Progenitor cell of endocrine pancreas (in vitro differentiated cells): Measurements from ENCODE around the gene DRD4. TPM values are rescaled to one million over a fixed set of nuclear protein-coding genes. Genes with fewer than 3 reads are reported as not detected.

Source experiments
- DNase-seq: peaks from one replicate; pipeline ENCODE4 v3.0.0; 2021; ENCODE audit warnings: low spot score; ENCODE audit not compliant: unreplicated experiment
- H3K27ac Mint-ChIP-seq: 2 replicates; pipeline ENCODE4 v1.8.0; 2021; ENCODE audit warnings: mild to moderate bottlenecking, moderate library complexity, mixed read lengths
- H3K27me3 Mint-ChIP-seq: 2 replicates; pipeline ENCODE4 v1.8.0; 2021; ENCODE audit warnings: mixed read lengths
- H3K36me3 Mint-ChIP-seq: 2 replicates; pipeline ENCODE4 v1.8.0; 2022; ENCODE audit warnings: mixed read lengths; ENCODE audit not compliant: insufficient read depth
- H3K4me1 Mint-ChIP-seq: 2 replicates; pipeline ENCODE4 v1.8.0; 2021; ENCODE audit warnings: low read depth, mixed read lengths
- H3K4me3 Mint-ChIP-seq: 2 replicates; pipeline ENCODE4 v1.8.0; 2021; ENCODE audit warnings: low read depth, mild to moderate bottlenecking, moderate library complexity, mixed read lengths
- H3K9me3 Mint-ChIP-seq: 2 replicates; pipeline ENCODE4 v1.8.0; 2021; ENCODE audit warnings: low read depth, mixed read lengths
- CTCF ChIP-seq: fragments of 200-600 bp; sonication (generic); IDR thresholded peaks from one replicate; pipeline ENCODE4 v1.5.0; 2021; ENCODE audit warnings: antibody characterized with exemption, mild to moderate bottlenecking; ENCODE audit not compliant: unreplicated experiment
- total RNA-seq: library from RNA; stranded (reverse); gene quantifications from 2 replicates; pipeline ENCODE4 v1.2.1, GENCODE V29; 2021

DRD4 gene
- total RNA-seq, 1 donor from 2014 or later: 2.7 TPM

GRCh38 chr11:659532-660085, 22.5 kb downstream of the DRD4 start:
- no peak for TF ChIP-seq CTCF
- Mint-ChIP-seq H3K36me3 (peaks cover 3% of the 10 kb centered on the region), H3K4me1 (peaks cover 6% of the 10 kb centered on the region), H3K27me3 (no peaks in the 10 kb centered on the region), H3K9me3 (no peaks in the 10 kb centered on the region), H3K4me3 (no peak overlapping the region), H3K27ac (no peak overlapping the region)
- no peak for DNase-seq

- Mint-ChIP-seq H3K27me3 (no peaks in the 10 kb centered on the region), H3K4me3 (no peak overlapping the region), H3K27ac (no peak overlapping the region), H3K36me3 (peaks cover 2% of the 10 kb centered on the region), H3K4me1 (peaks cover 2% of the 10 kb centered on the region), H3K9me3 (no peaks in the 10 kb centered on the region)
- DNase-seq: no peak
- TF ChIP-seq CTCF: no peak
Observed at GRCh38 chr11:660281-660680, 23.2 kb downstream of the DRD4 start.

GRCh38 chr11:660681-661444, 23.8 kb downstream of the DRD4 start:
- H3K27me3 Mint-ChIP-seq: no peaks in the 10 kb centered on the region
- DNase-seq: no peak
- no peaks in the 10 kb centered on the region for H3K9me3 Mint-ChIP-seq
- no peak for TF ChIP-seq CTCF
- no peak overlapping the region for H3K4me3 Mint-ChIP-seq
- peaks cover 3% of the 10 kb centered on the region for H3K36me3 Mint-ChIP-seq
- H3K27ac Mint-ChIP-seq: no peak overlapping the region
- H3K4me1 Mint-ChIP-seq: no peaks in the 10 kb centered on the region

- H3K27ac Mint-ChIP-seq: no peak overlapping the region
- no peaks in the 10 kb centered on the region for H3K9me3 Mint-ChIP-seq
- no peaks in the 10 kb centered on the region for H3K27me3 Mint-ChIP-seq
- no peak overlapping the region for H3K4me3 Mint-ChIP-seq
- no peaks in the 10 kb centered on the region for H3K4me1 Mint-ChIP-seq
- DNase-seq: peak; percentile 34
- peak; percentile 75 for TF ChIP-seq CTCF
- H3K36me3 Mint-ChIP-seq: peaks cover 5% of the 10 kb centered on the region
Observed at GRCh38 chr11:662689-663274, 25.7 kb downstream of the DRD4 start.

- DNase-seq: no peak
- no peaks in the 10 kb centered on the region for H3K27me3 Mint-ChIP-seq
- no peaks in the 10 kb centered on the region for H3K4me1 Mint-ChIP-seq
- peaks cover 9% of the 10 kb centered on the region for H3K36me3 Mint-ChIP-seq
- TF ChIP-seq CTCF: no peak
- H3K9me3 Mint-ChIP-seq: no peaks in the 10 kb centered on the region
- no peak overlapping the region for H3K27ac Mint-ChIP-seq
- H3K4me3 Mint-ChIP-seq: no peak overlapping the region
Observed at GRCh38 chr11:665062-665703, 28.1 kb downstream of the DRD4 start.
